GM19043 (cell line): ENCODE results near the gene RDM1.
"Not testable (repeated sequence)": the region's sequence is repeated elsewhere in the genome, so short reads cannot be mapped to it uniquely, and the experiment has no call there.

ENCODE experiments used
- ATAC-seq: cut with Tn5 transposase; IDR thresholded peaks from one replicate; pipeline ENCODE4 v1.9.1; 2021; ENCODE audit warnings: low read depth; ENCODE audit not compliant: unreplicated experiment

RDM1 gene

DNA sequence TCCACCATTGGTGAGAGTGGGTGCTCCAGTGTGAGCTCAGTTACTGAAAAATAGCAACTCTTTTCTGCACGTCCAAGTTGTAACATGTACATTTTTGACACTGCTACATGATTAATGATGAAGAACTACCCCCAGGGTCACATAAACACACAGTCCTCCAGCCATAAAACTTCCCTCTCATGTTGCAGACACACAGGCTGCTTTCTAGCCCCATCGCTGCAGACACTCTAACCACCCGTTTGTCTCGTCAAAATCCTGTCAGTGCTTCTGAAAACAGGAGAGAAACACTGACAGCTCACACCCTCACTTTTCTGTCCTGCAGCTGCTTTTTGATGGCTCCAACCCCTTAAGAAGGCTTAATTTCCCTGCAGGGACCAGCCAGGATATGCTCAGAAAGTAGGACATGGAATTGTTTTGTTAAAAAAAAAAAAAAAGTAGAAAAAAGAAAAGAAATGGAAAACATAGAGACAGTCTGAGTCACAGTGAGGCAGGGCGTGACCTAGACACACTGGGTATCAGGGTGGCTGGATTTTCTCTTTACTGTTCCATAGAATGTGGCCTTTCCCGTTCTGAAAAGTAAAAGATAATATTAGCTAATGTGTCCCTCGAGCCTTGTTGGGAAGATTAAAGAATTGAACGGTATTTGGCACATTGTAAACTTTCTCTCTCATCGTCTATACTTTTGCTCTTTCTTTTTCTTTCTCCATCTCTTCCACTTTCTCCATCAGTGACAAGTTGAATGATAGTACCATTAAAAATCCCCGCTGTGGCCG, 29.7 kb downstream of the RDM1 start:
- ATAC-seq = no peak

DNA sequence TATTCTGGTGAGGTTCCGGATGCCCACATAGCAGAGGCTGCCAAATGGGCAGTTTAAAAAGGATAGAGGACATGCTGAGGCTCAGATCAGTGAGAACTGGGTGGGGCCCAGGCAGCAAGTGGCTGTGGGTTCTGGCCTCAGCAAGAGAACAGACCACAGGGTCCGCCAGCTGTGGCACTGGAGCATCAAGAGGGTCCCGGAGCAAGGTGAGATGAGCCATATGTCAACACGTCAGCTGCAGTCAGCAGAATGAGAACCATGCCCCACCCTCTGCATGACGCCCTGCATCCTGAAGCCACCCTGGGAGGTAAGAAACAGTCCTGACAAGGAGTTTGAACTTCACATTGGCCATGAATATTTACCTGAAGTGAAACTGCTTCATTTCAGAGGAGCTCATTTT, 30.3 kb downstream of the RDM1 start:
- ATAC-seq = no peak

DNA sequence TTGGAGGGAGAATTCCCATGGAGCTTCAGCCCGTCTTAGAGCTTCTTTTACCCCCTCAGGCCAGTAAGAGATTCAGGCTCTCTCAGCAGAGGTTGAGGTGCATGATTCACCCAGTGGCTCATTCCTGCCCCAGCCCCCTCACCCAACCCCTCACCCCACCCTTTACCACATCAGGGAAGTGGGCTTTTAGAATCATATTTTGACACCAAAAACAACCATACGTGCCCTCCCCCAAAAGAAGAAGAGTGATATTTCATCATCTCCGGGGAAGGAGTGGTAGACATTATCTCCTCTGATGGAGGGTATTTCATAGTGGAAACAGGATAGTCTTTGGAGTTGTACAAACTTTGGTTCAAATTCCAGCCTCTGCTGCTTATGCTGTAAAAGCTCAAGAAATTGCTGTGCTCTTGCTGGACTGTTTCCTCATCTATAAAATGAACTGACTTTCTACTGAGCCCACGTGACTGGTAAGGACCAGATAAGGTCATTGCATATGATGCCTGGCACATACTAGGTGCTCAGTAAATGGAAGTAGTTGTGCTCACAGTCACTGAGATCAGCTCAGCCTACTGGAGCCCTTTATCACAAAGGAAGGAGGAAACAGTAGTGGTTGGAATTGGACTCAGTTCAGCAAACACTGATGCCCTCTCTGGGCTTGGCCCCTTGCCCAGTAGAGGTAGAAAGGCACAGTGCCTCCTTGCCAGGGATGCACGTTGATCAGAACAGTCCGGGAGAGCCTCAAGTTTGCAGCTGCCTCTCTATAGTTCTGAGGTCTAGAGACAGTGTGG, 32.1 kb downstream of the RDM1 start:
- ATAC-seq = no peak

DNA sequence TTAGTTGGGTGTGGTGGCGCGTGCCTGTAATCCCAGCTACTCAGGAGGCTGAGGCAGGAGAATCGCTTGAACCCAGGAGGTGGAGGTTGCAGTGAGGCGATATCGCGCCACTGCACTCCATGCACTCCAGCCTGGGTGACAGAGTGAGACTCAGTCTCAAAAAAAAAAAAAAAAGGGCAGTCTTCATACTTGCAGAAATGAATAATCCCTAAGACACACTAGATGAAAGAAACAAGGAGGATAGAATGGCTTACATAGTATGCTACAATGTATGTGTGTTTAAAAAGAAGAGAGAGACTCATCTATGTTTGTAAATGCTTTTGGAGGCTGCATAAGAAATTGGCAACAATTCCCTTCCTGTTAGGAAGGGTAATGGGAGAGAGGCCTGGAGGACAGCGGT, 32.8 kb downstream of the RDM1 start:
- ATAC-seq = not testable (repeated sequence)

DNA sequence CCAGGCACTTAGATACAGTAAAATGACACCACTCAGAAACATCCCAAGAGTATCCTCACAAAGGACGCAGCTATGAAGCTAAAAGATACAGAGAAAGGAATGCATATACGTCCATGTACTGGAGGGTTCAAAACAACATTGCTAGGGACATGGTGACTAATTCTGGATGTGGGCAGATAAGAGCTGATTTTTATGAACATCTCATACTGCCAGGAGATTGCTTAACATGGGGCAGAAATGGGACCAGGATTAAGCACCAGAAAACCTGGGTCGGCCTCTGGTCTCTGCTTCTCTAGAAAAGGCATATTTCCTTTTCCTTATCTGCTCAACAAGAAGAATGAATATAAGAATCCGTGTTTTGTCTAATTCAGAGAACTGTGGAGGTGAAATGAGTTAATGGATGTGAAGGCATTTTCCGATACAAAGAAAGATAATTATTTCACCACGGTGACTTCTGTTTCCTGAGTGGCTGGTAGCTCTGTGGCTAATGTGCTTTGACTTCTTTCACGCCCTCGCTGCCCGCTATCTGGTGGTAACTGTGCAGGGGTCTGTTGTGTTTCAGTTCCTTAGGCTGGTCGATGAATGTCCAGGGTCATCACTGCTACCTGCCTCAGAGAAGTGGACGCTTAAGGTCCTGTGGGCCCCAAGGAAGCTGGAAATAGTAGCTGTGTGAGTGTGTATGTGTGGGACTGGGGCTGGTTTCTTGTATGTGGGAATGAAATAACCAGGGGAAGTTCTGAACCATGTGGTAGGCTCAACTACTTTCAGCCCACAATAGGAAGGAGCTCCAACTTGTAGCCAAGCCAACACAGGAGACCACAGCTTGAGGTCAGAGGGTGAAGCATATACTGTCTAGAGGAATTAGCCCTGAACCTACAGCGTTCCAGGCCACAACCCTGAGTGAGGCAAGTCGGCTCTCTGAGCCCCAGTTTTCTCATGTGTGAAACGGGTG, 34.7 kb downstream of the RDM1 start:
- no peak for ATAC-seq

DNA sequence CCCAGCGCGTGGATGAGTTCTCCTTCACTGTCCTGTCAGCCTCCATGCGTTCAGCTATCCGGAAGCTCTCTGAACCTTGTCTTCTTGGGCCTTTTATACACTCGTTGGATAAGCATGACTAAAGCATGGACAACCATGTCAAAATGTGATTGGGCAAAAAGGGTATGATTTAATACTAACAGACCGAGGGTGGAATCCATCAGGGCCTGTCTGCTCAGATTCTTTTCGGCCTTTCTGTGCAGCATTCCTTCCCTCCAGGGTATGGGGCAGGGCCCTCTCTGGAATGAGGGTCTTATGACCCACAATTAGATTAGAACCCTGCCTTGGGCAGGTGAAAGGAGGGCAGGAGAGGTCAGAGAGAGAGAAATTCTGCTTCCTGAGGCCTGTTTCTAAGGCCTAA, 36.4 kb downstream of the RDM1 start:
- no peak for ATAC-seq

DNA sequence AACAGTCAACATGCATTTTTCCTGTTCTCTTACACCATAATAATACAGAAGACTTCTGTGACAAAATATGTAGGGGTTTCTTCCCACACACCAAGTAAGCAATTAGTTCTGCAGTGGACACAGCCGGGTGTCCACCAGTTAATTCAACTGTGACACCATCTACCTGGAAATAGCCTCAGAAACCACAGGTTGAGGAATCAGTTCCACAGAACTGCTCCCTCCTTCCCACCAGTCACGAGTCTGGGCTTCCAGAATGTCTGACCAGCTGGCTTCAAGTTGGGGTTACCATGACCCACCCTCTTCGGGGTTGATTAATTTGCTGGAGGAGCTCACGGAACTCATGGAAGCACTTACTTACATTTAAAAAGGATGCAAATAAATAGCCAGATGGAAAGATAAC, 36.8 kb downstream of the RDM1 start:
- no peak for ATAC-seq

DNA sequence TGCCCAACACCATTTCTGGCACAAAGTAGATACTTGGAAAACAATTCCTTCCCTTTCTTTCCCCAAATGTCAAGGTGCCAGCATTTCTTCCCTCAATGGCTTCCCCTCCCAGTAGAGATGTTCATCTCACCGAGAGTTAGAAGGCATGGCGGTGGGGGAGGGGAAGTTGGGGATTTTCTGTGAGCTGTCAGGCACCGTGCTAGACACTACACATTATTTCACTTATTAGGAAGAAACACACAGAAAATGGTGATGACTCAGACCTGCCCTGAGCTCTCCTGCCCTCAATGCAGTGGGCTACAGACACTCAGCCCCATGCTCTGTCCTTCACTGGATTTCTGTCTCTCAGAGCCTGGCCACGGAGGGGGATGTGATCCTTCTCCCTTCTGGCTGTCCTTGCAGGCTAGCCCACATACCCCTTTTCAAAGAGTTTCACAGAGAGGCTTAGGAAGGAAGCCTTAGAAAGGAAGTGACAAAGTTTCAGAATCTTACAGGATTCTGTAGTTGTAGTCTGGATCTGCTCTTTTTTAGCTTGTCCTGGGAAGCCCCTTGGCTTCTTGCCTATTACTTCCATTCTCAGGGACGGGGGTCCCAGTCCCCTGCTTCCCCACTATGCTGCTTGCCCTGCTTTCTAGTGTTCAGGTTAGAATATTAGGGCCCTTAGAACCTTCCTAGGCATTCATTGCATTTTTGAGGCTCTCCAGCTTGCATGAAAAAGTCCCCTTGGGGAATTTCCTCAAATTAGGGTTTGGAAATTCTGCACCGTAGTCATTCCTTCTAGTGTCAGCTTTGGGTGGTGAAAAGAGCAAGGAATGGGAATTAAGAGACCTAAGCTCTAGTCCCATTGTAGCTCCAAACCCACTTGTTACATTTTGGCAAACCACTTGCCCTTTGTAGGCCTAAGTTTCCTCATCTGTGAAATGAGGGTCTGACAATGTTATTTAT, 38.2 kb downstream of the RDM1 start:
- no peak for ATAC-seq

DNA sequence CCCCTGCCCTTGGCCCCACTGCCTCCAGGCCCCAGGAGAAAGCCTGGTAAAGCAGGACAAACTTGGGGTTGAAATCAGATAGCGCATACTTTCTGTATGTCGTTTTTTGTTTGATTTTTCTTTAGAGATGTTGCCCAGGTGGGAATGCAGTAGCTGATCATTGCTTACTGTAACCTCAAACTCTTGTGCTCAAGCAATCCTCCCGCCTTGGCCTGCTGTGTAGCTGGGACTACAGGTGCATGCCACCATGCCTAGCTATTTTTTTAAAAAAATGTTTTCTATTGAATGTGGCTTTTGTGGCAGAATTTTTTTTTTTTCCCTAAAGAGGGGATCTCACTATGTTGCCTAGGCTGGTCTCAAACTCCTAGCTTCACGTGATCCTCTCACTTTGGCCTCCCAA, 39.3 kb downstream of the RDM1 start:
- ATAC-seq = no peak

DNA sequence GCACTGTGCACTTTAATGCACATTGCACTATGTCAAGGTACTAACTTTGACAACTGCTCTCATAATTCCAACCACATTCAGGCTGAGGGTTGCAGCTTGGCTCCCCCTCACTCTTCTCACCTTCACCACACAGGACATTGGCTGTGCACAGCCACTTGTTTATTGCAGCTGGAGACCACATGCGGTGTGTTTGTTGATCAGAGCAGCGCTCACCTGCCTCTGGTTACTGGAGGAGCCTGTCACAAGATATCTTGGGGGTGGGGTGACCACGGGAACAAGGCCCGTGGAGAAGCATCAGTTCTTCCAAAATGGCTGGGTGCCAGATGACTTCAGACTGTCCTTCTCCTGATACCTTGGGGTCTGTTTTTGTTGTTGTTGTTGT, 39.8 kb downstream of the RDM1 start:
- ATAC-seq = no peak

DNA sequence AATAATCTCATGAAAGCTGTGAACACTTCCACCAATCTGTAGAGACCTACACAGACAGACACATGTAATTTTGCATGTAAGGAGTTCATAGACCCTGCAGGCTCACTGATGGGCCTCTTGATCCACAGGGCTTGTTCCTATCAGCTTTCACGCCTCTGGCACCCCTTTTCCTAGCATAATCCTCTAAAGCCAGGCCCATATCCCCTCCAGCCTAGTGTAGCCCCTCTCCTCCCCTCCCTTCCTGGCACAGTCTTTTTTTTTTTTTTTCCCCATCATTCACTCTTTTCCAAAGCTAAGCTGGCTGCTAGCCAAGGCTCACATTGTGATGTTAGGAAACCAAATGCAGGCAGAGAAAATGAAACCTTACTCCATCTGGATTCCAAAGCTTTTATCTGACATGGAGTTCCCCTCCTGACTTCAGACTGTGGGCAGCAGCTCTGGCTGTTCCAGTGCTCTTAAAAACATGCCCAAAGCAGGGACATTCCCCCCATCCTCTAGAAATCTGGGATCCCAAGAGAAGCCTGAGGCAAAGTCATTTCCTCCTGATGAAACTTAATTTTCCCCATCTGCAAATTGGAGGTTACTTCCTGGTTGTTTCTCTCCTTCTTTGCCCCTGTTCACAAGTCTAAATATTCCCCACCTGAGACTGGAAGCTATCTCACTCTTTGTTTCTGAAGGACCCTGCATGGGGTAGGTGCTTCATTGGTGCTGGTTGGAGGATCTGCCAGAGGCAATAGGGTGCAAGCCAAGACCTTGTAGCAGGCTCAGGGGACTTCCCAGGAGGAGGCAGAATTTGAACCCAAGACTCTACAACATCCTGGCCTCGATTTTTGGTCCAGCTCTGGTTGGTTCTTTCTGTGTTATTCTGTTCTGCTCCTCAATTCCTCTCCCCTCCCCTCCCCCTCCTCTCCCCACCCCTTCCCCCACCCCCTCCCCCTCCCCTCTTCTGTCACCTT, 40.5 kb downstream of the RDM1 start:
- no peak for ATAC-seq

DNA sequence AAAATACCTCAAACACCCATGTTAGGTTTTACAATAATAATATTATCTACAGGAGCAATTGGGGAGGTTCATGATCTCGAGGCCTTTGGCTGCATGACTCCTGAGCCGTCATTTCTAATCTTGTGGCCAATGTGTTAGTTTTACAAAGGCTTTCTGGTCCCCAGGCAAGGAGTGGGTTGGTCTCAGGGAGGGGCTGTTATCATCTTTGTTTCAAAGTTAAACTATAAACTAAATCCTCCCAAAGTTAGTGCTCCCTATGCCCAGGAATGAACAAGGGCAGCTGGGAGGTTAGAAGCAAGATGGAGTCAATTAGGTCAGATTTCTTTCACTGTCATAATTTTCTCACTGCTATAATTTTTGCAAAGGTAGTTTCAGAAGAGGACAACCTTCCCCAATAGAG, 41.3 kb downstream of the RDM1 start:
- ATAC-seq = no peak

DNA sequence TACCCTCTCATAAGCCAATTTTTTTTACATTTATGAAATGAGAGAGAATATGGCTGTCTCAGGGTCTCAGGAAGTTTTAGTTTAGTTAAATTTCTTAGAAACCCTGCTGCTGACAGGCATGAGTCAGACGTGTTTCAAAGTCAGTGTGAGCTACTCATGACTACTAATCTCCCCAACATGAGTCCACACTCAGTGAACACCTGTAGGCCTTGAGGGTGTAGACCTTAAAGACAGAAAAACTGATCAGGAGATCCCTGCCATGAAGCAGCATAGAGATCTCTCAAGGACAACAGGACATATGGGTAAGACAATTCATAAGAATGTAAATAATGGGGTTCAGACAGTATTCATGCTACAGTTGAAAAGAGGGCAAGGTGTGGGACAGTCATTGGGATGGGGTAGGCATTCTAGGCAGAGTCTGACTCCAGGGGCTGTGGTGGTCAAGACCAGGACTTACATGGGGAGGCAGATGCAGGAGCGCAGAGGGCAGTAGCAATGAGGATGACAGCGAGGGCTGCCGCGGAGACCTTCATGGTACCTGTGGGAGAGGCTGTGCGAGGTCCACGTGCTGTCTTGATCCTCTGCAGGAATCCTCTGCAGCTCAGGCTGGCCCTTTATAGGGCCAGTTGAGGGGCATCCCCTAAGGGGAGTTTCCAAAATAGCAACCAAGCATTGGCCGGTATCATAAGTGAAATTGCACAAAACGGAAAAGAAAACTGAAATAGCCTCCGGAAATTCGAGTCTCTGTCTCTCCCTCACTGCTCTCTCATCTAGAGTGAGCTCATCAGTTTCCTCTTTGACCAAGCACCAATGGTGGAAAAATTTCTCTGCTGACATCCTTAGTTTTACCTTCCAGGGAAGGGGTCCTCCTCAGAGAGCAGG, 50.6 kb downstream of the RDM1 start, which contains the start of gene CCL5:
Gene CCL5 (minus strand): TSS at position 588 of the 882 bp plus-strand sequence.
- ATAC-seq = peak; percentile 80

DNA sequence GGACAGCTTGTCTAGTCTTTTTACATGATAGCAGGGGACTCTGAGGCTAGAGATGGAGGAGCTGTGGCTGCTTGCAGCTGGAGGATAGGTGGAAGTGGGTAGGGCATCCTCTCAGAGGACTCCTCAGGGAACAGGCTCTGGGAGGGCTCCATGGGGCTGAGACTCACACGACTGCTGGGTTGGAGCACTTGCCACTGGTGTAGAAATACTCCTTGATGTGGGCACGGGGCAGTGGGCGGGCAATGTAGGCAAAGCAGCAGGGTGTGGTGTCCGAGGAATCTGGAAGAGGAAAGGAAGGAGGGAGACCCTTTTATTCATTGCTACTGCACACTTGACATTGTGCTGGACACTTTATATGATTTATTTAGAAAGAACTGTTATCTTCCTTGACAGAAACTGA, 52.2 kb downstream of the RDM1 start:
- ATAC-seq = no peak

DNA sequence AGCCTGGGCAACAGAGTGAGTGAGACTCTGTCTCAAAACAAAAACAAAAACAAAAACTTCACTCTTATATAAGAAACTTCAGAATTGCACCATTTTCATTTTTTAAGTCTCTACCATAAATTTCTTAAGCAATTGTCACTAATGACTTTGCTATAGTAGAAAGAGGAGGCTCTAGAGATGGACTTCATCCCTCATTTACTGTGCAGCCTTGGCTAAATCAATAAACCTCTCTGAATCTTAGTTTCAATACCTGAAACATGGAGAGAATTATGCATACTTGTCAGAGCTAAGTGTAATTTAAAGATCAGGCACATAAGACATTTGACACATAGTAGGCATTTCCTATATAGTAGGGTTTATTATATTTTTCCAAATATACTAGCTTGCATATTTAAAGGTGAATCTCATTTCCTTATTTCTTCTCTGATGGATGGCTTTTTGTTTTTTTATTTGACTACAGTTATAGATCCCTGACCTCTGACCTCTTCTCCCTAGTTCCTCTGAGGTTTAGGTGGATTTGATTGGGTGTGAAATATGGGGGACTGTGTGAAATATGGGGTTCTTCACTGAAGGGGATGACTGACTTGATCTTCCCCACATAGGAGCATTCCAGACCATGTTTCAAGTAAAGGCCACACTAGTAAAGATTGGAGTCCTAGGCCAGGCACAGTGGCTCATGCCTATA, 53.1 kb downstream of the RDM1 start:
- no peak for ATAC-seq

DNA sequence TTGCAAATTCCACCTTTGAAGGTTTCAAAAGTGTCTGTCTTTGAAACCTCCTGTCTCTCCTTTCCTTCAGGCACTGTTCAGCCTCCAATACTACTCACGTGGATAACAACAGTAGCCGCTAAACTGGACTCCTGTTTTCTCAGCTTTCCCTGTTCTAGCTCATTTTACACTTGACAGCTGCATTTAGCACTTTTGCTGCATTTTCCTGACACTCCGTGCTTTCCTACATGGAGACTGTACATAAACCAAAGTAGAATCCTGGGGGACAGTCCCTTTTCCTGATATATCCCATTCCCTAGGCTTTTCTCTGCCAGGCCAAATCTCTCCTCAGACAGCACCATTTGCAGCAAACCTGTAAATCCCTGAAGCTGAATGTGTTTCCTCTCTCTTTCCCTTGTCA, 54.0 kb downstream of the RDM1 start:
- ATAC-seq = no peak

DNA sequence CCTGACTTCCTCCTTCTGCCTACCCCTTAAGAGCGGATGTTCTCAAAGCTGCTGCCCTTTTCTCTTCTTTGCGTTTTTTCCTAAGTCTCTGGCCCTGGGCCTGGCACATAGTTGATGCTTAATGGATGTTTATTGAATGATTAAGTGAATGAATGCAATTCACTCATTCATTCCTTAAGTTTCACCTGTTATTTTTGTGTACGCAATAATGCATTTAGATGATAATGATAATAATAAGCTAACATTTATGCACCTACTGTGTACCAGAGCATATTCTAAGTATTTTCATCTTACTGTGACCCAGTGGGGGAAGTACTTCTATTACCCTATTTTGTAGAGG, 54.8 kb downstream of the RDM1 start:
- no peak for ATAC-seq
